ENCODE data around the gene CRYZ.
A peak's percentile ranks its signal among the peaks of the same experiment; 100 is the strongest.

Gene CRYZ, protein sequence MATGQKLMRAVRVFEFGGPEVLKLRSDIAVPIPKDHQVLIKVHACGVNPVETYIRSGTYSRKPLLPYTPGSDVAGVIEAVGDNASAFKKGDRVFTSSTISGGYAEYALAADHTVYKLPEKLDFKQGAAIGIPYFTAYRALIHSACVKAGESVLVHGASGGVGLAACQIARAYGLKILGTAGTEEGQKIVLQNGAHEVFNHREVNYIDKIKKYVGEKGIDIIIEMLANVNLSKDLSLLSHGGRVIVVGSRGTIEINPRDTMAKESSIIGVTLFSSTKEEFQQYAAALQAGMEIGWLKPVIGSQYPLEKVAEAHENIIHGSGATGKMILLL

DNA sequence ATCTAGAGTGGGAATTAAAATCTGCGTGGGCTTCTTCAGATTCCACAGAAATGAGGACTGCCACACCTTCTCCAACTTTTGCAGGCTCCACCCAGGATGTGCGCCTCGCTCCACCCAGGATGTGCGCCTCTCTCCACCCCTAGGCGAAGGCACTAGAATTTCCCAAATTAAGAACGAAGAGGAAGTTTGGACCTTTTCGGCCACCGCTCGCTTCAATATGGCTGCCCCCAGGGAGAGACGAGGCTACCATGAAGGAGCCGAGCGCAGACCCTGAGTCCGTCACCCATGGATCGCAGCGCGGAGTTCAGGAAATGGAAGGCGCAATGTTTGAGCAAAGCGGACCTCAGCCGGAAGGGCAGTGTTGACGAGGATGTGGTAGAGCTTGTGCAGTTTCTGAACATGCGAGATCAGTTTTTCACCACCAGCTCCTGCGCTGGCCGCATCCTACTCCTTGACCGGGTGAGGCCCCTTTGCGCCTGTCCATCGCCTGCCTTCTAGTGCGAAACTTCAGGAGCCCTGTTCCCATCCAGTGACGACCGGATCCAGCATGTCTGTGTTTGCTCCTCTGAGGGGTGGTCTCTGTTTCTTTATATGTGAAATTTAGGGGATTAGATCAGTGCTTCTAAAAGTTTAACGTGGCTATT is at the start of gene CRYZ, which contains the start of gene TYW3:
TSS of gene CRYZ (minus strand) at position 91 of the 644 bp plus-strand sequence. CDS start 8,229 bp downstream, outside the sequence.
TSS of gene TYW3 (plus strand) at position 193 of the 644 bp plus-strand sequence. CDS start at position 286, 93 bp downstream.
- Histone ChIP-seq H3K27ac (ENCODE audit: low read depth in 2 of 2, low read length in 2 of 2) (peak within 1 kb of the TSS; percentile 85 to 90), H3K36me3 (ENCODE audit: control insufficient read depth in 2 of 2, insufficient read depth in 2 of 2, low read length in 2 of 2) (peaks cover 9 to 12% of the 10 kb centered on the region in 2 donors), H3K4me1 (ENCODE audit: control insufficient read depth in 2 of 2, insufficient read depth in 2 of 2, low read length in 2 of 2) (peaks cover 12% of the 10 kb centered on the region in 2 donors), H3K27me3 (ENCODE audit: control insufficient read depth in 2 of 2, insufficient read depth in 2 of 2, low read length in 2 of 2) (no peaks in the 10 kb centered on the region), H3K9me3 (ENCODE audit: control insufficient read depth in 2 of 2, low read length in 2 of 2) (no peaks in the 10 kb centered on the region), H3K4me3 (ENCODE audit: low read length in 2 of 2) (peak within 1 kb of the TSS; percentile 98 to 99), H3K9ac (ENCODE audit: low read depth in 1 of 2, low read length in 2 of 2) (peak within 1 kb of the TSS; percentile 76 to 88)

GRCh38 chr1:74780594-74780993 is 47.7 kb upstream of the CRYZ start:
- Histone ChIP-seq H3K36me3 (ENCODE audit: control insufficient read depth in 2 of 2, insufficient read depth in 2 of 2, low read length in 2 of 2) (no peaks in the 10 kb centered on the region), H3K27me3 (ENCODE audit: control insufficient read depth in 2 of 2, insufficient read depth in 2 of 2, low read length in 2 of 2) (no peaks in the 10 kb centered on the region), H3K9me3 (ENCODE audit: control insufficient read depth in 2 of 2, low read length in 2 of 2) (no peaks in the 10 kb centered on the region), H3K9ac (ENCODE audit: low read depth in 1 of 2, low read length in 2 of 2) (no peak overlapping the region), H3K4me3 (ENCODE audit: low read length in 2 of 2) (no peak overlapping the region), H3K27ac (ENCODE audit: low read depth in 2 of 2, low read length in 2 of 2) (no peak overlapping the region), H3K4me1 (ENCODE audit: control insufficient read depth in 2 of 2, insufficient read depth in 2 of 2, low read length in 2 of 2) (no peaks in the 10 kb centered on the region)

- H3K4me3 ChIP-seq (ENCODE audit: low read length in 2 of 2) = no peak overlapping the region
- no peaks in the 10 kb centered on the region for H3K27me3 ChIP-seq (ENCODE audit: control insufficient read depth in 2 of 2, insufficient read depth in 2 of 2, low read length in 2 of 2)
- no peaks in the 10 kb centered on the region for H3K36me3 ChIP-seq (ENCODE audit: control insufficient read depth in 2 of 2, insufficient read depth in 2 of 2, low read length in 2 of 2)
- no peaks in the 10 kb centered on the region for H3K9me3 ChIP-seq (ENCODE audit: control insufficient read depth in 2 of 2, low read length in 2 of 2)
- H3K9ac ChIP-seq (ENCODE audit: low read depth in 1 of 2, low read length in 2 of 2) = no peak overlapping the region
- no peak overlapping the region for H3K27ac ChIP-seq (ENCODE audit: low read depth in 2 of 2, low read length in 2 of 2)
- H3K4me1 ChIP-seq (ENCODE audit: control insufficient read depth in 2 of 2, insufficient read depth in 2 of 2, low read length in 2 of 2) = no peaks in the 10 kb centered on the region
Observed at GRCh38 chr1:74779750-74780149, 46.9 kb upstream of the CRYZ start.

DNA sequence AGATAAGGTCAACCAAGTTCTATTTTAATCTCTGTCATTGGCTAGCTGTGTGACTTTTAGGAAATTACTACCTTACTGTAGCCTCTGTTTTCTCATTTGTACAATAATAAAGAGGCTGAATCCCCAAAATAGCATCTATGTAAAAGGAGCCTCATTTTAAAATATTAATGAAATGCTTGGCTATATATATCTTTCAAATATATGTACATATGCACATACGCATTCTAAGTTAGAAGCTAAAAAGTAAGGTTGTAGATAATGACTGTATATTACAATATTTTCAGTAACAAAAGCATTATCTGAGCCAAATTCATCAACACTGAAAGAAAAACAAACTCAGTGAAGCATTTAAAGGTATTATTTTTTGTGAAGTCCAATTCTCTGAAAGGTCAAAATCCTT is 44.7 kb upstream of the CRYZ start:
- H3K27me3 ChIP-seq (ENCODE audit: control insufficient read depth in 2 of 2, insufficient read depth in 2 of 2, low read length in 2 of 2) = no peaks in the 10 kb centered on the region
- H3K36me3 ChIP-seq (ENCODE audit: control insufficient read depth in 2 of 2, insufficient read depth in 2 of 2, low read length in 2 of 2) = no peaks in the 10 kb centered on the region
- H3K9ac ChIP-seq (ENCODE audit: low read depth in 1 of 2, low read length in 2 of 2) = no peak overlapping the region
- H3K9me3 ChIP-seq (ENCODE audit: control insufficient read depth in 2 of 2, low read length in 2 of 2) = no peaks in the 10 kb centered on the region
- no peaks in the 10 kb centered on the region for H3K4me1 ChIP-seq (ENCODE audit: control insufficient read depth in 2 of 2, insufficient read depth in 2 of 2, low read length in 2 of 2)
- H3K27ac ChIP-seq (ENCODE audit: low read depth in 2 of 2, low read length in 2 of 2) = no peak overlapping the region
- no peak overlapping the region for H3K4me3 ChIP-seq (ENCODE audit: low read length in 2 of 2)

DNA sequence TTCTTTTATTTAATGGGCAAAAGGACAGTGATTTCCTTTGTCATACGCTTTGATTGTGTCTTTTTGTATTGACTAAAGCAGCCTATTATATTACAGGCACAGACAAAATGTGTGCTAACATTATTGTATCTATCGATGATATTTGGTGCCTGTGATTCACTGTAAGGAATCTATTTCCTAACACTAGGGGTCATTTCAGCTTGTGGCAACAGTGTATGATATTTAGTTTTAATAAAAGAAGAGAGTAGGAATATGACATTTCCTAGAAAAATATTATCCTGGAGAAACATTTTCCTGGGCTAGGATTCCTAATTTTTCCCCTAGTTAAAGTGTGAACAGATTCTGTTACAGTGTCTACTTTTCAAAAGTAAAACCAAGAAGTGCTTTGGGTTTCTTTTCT is 42.9 kb upstream of the CRYZ start:
- Histone ChIP-seq H3K27me3 (ENCODE audit: control insufficient read depth in 2 of 2, insufficient read depth in 2 of 2, low read length in 2 of 2) (no peaks in the 10 kb centered on the region), H3K9me3 (ENCODE audit: control insufficient read depth in 2 of 2, low read length in 2 of 2) (no peaks in the 10 kb centered on the region), H3K9ac (ENCODE audit: low read depth in 1 of 2, low read length in 2 of 2) (no peak overlapping the region), H3K4me1 (ENCODE audit: control insufficient read depth in 2 of 2, insufficient read depth in 2 of 2, low read length in 2 of 2) (no peaks in the 10 kb centered on the region), H3K4me3 (ENCODE audit: low read length in 2 of 2) (no peak overlapping the region), H3K36me3 (ENCODE audit: control insufficient read depth in 2 of 2, insufficient read depth in 2 of 2, low read length in 2 of 2) (no peaks in the 10 kb centered on the region), H3K27ac (ENCODE audit: low read depth in 2 of 2, low read length in 2 of 2) (no peak overlapping the region)

GRCh38 chr1:74773582-74773981 is 40.7 kb upstream of the CRYZ start:
- Histone ChIP-seq H3K36me3 (ENCODE audit: control insufficient read depth in 2 of 2, insufficient read depth in 2 of 2, low read length in 2 of 2) (no peaks in the 10 kb centered on the region), H3K27me3 (ENCODE audit: control insufficient read depth in 2 of 2, insufficient read depth in 2 of 2, low read length in 2 of 2) (no peaks in the 10 kb centered on the region), H3K4me3 (ENCODE audit: low read length in 2 of 2) (no peak overlapping the region), H3K27ac (ENCODE audit: low read depth in 2 of 2, low read length in 2 of 2) (no peak overlapping the region), H3K9me3 (ENCODE audit: control insufficient read depth in 2 of 2, low read length in 2 of 2) (no peaks in the 10 kb centered on the region), H3K4me1 (ENCODE audit: control insufficient read depth in 2 of 2, insufficient read depth in 2 of 2, low read length in 2 of 2) (no peaks in the 10 kb centered on the region), H3K9ac (ENCODE audit: low read depth in 1 of 2, low read length in 2 of 2) (no peak overlapping the region)

DNA sequence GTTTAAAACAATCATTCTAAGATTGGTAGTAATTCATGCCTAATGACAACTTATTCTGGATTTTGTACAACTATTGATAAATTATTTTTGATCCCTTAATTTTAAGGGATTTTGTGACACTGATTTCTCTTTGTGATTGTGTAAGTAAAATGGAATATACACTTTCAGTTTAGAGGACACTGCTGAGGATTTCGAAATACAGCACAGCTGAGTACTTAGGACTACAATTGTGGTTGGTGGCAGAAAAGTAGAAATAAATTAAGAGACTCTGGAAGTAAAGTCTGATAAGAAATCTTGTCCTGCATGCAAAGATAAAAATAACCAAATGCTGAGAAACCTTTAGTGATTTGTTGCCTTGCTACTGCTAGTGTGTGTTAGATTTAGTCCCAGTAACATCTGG is 40.1 kb upstream of the CRYZ start:
- Histone ChIP-seq H3K9me3 (ENCODE audit: control insufficient read depth in 2 of 2, low read length in 2 of 2) (no peaks in the 10 kb centered on the region), H3K4me3 (ENCODE audit: low read length in 2 of 2) (no peak overlapping the region), H3K4me1 (ENCODE audit: control insufficient read depth in 2 of 2, insufficient read depth in 2 of 2, low read length in 2 of 2) (no peaks in the 10 kb centered on the region), H3K27me3 (ENCODE audit: control insufficient read depth in 2 of 2, insufficient read depth in 2 of 2, low read length in 2 of 2) (no peaks in the 10 kb centered on the region), H3K9ac (ENCODE audit: low read depth in 1 of 2, low read length in 2 of 2) (no peak overlapping the region), H3K36me3 (ENCODE audit: control insufficient read depth in 2 of 2, insufficient read depth in 2 of 2, low read length in 2 of 2) (no peaks in the 10 kb centered on the region), H3K27ac (ENCODE audit: low read depth in 2 of 2, low read length in 2 of 2) (no peak overlapping the region)

DNA sequence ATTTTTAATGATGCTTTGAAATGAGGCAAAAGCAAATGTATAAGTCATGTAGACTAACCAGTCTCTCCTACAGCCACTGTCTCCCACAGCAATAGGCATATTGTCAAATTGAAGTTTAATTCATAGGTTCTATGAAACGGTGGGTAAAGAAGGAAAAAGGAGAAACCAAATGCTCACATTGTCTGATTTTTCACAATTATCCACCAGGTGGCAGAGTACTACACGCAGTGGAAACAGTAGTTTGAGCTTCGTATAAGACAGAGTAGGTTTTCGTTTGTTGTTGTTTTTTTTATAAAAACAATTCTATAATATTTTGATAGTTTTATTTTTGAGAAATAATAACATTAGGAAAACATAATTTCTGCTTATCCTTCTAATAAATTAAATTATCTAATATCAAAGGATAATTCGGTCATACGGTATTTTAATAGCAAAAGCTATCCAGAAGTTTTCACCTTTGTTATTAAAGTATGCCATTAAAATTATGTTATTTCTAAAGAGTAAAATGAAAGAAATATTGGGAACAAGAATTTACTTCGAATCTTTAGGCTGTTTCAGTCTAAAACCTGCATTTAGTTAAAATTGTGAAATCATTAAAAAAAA is 39.2 kb upstream of the CRYZ start:
- Histone ChIP-seq H3K4me3 (ENCODE audit: low read length in 2 of 2) (no peak overlapping the region), H3K9me3 (ENCODE audit: control insufficient read depth in 2 of 2, low read length in 2 of 2) (no peaks in the 10 kb centered on the region), H3K36me3 (ENCODE audit: control insufficient read depth in 2 of 2, insufficient read depth in 2 of 2, low read length in 2 of 2) (no peaks in the 10 kb centered on the region), H3K9ac (ENCODE audit: low read depth in 1 of 2, low read length in 2 of 2) (no peak overlapping the region), H3K4me1 (ENCODE audit: control insufficient read depth in 2 of 2, insufficient read depth in 2 of 2, low read length in 2 of 2) (no peaks in the 10 kb centered on the region), H3K27ac (ENCODE audit: low read depth in 2 of 2, low read length in 2 of 2) (no peak overlapping the region), H3K27me3 (ENCODE audit: control insufficient read depth in 2 of 2, insufficient read depth in 2 of 2, low read length in 2 of 2) (no peaks in the 10 kb centered on the region)

DNA sequence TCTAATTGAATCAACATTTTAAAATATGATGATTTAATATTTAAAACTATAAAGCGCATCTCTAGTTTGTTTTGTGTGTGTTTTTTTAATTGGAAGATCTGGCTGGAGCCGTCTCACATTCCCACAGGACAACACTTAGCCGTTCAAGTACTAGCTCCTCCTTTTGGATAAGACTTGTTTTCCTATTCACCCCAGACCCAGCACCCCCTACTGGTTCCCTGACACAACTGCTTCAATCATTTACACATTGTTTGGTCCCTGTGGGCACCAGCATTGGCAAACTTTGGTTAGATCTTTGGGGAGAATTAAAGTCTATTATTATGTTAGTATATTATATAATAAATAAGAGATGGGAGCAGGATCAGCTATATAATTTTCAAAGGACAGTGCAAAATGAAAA is 34.6 kb upstream of the CRYZ start:
- peaks cover 5 to 18% of the 10 kb centered on the region in 2 donors for H3K36me3 ChIP-seq (ENCODE audit: control insufficient read depth in 2 of 2, insufficient read depth in 2 of 2, low read length in 2 of 2)
- no peak overlapping the region for H3K9ac ChIP-seq (ENCODE audit: low read depth in 1 of 2, low read length in 2 of 2)
- no peaks in the 10 kb centered on the region for H3K4me1 ChIP-seq (ENCODE audit: control insufficient read depth in 2 of 2, insufficient read depth in 2 of 2, low read length in 2 of 2)
- H3K27me3 ChIP-seq (ENCODE audit: control insufficient read depth in 2 of 2, insufficient read depth in 2 of 2, low read length in 2 of 2) = no peaks in the 10 kb centered on the region
- no peaks in the 10 kb centered on the region for H3K9me3 ChIP-seq (ENCODE audit: control insufficient read depth in 2 of 2, low read length in 2 of 2)
- no peak overlapping the region for H3K27ac ChIP-seq (ENCODE audit: low read depth in 2 of 2, low read length in 2 of 2)
- no peak overlapping the region for H3K4me3 ChIP-seq (ENCODE audit: low read length in 2 of 2)

DNA sequence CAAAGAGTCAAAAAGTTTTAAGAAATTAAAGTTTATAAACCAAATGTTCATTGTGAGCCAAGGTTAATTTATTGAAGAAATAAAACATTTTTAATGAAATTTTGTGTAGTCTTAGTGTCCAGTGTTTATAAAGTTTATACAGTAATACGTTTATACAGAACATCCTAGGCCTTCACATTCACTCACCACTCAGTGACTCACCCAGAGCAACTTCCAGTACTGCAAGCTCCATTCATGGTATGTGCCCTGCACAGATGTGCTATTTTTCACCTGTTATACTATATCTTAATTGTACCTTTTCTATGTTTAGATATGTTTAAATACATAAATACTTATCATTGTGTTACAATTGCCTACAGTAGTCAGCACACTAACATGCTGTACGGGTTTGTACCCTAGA is 33.7 kb upstream of the CRYZ start:
- H3K9me3 ChIP-seq (ENCODE audit: control insufficient read depth in 2 of 2, low read length in 2 of 2) = no peaks in the 10 kb centered on the region
- no peak overlapping the region for H3K4me3 ChIP-seq (ENCODE audit: low read length in 2 of 2)
- no peaks in the 10 kb centered on the region for H3K4me1 ChIP-seq (ENCODE audit: control insufficient read depth in 2 of 2, insufficient read depth in 2 of 2, low read length in 2 of 2)
- H3K9ac ChIP-seq (ENCODE audit: low read depth in 1 of 2, low read length in 2 of 2) = no peak overlapping the region
- H3K36me3 ChIP-seq (ENCODE audit: control insufficient read depth in 2 of 2, insufficient read depth in 2 of 2, low read length in 2 of 2) = peaks cover 5 to 22% of the 10 kb centered on the region in 2 donors
- no peak overlapping the region for H3K27ac ChIP-seq (ENCODE audit: low read depth in 2 of 2, low read length in 2 of 2)
- no peaks in the 10 kb centered on the region for H3K27me3 ChIP-seq (ENCODE audit: control insufficient read depth in 2 of 2, insufficient read depth in 2 of 2, low read length in 2 of 2)

Data from mucosa of rectum (tissue), 2 donors.